Stimulated activated CD4-positive, alpha-beta T cell treated with anti-CD3 and anti-CD28 coated beads, TNF-alpha, amount 100 ng/mL, for 48 hours (primary cell): ENCODE measurements around the gene EML2.
"Not testable (repeated sequence)": the region's sequence is repeated elsewhere in the genome, so short reads cannot be mapped to it uniquely, and the experiment has no call there.

Source experiments
- DNase-seq, 3 donors: peaks; one replicate each; pipeline ENCODE4 v3.0.0-alpha.2; 2020; ENCODE audit warnings: low read depth in 3 of 3

Gene EML2

GRCh38 chr19:45650722-45651121, 11.5 kb upstream of the EML2 start:
- DNase-seq, result no peak

GRCh38 chr19:45646345-45646698, 7.1 kb upstream of the EML2 start:
- DNase-seq, result no peak

DNA sequence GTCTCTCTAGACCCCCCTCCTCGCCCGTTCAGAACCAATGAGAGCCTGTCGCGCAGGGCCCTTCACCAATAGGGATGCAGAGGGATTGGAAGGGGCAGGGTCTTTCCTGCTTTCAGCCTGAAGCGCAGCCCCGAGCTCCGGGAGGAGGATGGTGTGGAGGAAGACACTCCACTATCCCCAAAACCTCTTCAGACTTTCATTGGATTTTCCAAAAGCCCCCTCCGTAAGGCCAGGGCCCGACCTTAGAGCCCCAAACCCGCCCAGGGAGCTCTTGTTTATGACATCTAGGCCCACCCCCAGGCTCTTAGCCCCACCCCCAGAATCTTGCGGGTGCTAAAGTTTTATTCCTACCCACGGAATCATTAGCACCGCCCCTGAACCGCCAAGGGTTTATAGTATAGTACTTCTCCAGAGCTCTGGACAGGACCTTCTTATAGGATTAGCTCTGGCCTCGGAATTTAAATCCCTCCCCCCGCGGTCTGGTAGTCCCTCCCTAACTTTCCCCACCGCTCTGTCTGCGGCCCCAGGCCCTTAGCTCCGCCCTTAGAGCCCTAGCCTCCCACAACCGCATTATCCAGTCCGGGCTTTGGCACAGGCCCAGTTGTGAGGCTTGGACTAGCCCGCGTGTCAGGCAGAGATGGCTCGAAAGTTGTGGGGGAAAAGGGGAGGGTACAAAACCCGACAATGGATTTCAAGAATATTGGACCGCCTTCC, 6.6 kb upstream of the EML2 start:
- DNase-seq, result peak; percentile 68 to 80 (median 79)

DNA sequence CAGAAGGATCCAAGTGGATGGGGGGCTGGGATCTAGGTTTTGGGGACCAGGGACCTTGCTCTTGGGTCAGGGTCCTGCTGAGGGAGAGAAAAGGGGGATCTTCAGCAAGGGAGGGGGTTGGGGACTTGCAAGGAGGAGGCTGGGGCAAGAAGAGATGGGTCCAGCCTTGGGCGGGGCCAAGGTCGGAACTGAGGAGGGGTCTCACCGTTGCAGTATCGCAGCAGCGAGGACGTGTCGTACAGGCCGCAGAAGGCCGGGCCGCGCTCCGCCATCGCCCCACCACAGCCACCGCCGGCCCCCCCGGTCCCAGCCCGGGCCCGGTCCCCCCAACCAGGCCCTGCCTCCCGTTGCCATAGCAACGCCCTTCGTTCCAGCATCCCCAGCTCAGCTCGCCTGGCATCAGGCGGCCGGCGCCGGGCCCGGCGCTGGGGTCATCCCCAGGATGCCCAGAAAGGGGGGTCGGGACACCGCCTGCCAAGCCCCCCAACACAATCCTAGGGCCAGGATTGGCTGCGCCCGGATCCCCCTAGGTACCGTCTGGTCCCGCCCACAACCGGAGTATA, 6.0 kb upstream of the EML2 start:
- peak in 1 of 3 donors; percentile 27 for DNase-seq

DNA sequence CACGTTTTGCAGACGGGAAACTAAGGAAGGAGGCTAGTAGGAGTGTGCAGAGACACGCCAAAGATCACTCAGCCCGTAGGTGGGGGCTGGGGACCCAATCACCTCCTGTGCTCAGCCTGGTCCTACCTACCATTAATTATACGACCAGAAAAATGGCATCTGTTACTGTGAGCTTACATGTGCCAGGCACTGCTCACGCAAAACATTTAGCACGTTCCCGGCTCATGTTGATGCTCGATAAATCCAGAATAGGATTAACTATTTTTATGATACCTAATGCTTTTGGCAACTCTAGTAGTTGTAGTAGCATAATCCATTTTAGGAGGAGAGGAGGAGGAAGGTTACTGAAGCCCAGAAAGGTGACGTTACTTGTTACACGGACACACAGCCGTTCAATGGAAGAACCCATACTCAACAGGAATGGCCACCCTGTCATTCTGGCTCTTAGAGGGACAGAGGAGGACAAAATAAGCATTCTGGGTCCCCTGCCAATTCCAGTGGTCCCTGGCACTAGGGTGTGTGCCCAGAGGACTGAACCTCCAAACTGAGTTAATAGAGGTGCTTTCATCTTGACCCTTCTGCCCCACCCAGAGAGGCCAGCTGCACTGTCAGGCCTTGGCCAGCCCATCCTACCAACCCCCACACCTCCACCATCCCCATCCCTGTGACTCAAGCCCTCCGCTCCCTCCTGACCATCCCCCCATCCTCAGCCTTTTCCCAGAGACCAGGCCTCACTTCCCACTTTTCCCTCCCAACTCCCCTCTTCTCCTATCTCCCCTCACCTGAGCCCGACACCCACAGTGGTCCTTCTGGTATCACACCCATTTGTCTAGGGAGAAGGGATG, 5.0 kb upstream of the EML2 start:
- no peak for DNase-seq

GRCh38 chr19:45643024-45643926, 4.1 kb upstream of the EML2 start:
- DNase-seq, result peak; percentile 91 to 94 (median 94)

GRCh38 chr19:45641274-45642105, 2.3 kb upstream of the EML2 start:
- peak; percentile 82 to 85 (median 84) for DNase-seq

DNA sequence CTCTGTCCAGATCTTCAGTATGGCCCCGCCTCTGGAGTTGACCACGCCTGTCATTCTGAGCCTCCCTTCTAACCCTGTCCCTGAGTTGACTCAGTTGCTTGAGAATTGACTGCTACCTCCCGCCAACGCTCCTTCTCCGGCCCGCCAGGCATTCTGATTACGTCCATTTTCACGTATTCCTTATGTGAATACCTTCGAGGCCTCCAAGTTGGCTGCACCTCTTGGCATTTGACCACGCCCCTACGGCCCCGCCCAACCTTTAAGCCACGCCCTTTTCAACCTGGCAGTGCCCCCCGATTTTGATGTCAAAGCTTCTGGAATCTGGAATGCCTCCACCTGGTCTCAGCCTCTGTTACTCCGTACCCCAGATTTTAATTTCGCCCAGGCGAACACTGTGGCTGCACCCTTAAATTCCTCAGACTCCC, 1.7 kb upstream of the EML2 start:
- DNase-seq, result peak; percentile 35 to 46 (median 42)

GRCh38 chr19:45637890-45638667, 1.1 kb downstream of the EML2 start:
- no peak for DNase-seq

- DNase-seq, result no peak
Measured at GRCh38 chr19:45636902-45637301, 2.3 kb downstream of the EML2 start.

DNA sequence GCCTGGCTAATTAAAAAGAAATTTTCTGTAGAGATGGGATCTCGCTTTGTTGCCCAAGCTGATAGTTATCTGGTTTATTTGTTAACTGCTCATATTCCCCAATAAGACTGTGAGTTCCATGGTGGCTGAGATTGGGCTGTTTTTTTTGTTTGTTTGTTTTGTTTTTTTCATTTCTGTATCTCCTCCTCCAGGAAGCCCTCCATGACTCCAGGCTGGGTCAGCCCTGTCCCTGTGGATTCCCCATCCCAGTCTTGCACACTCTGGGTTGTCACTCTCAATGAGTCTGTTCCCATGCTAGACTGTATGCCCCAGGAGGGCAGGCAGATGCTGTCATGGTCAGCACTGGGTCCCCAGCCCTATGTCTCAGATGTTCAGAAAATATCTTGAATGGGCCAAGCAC, 2.9 kb downstream of the EML2 start:
- no peak for DNase-seq

DNA sequence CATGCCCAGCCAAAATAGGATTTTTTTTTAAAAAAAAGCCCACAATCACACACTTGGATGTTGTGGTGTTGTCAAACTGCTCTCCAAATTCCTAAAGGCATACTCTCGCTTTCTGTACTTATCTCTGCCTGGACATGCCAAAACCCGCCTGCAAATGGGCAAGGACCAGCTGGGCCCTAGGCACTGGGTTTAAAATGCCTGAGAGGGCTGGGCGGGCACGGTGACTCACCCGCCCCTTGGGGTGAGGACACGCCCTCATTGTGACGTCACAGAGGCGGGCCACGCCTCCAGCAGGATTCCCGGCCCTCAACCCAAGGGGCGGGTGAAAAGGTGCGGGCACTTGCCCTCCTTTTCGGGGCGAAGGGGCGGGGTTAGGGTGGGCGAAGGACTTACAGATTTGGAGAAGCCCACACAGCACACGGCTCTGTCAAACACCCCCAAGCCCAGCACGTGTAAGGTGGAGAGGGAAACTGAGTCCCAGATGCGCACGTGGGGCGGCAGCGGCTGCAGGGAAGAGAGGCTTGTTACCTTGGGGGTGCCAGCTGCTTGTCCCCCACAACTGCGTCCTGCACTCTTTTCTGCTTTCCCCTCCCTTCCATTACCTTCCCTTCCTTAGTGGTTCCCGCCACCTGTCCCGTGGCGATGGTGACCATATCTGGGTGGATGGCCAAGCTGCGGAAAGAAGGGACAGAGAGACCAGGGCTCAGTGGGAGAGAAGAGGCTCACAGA, 6.6 kb downstream of the EML2 start:
- peak in 1 of 3 donors; percentile 32 for DNase-seq

- DNase-seq, result no peak
Measured at GRCh38 chr19:45630463-45630862, 8.7 kb downstream of the EML2 start.

DNA sequence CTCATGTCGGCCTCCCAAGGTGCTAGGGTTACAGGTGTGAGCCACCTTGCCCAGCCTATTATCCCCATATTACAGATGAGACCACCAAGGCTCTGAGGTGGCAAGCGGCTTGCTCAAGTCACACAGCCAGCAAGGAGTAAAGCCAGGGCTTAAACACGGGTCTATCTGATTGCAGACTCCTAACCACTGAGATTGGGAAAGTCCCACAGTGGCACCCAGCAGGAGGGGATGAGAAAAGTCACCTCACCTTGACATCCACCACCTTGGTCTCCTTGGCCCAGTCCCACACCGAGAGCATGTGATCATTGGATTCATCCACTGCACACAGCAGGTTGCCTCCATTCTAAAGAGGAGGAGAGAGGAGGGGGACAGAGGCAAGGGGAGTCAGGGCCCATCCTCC, 9.5 kb downstream of the EML2 start:
- DNase-seq, result no peak

GRCh38 chr19:45628219-45628618, 11.0 kb downstream of the EML2 start:
- not testable (repeated sequence) for DNase-seq

DNA sequence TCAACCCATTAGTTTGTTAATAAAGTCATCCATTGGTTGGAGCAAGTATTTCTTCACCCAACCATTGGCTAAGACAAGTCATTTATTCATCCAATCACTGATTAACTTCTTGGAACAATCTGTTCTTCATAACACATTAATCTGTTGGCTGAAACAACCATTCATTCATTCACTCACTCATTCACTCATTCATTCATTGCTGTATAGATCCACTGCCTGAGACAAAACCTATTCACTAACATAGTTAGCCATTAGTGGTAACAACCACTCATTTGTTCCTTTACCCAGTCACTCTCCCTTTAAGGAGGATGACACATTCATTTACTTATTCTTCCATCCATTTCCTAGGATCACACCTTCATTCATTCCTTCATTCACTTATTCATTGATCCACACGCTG, 15.2 kb downstream of the EML2 start:
- no peak for DNase-seq

- no peak for DNase-seq
Measured at GRCh38 chr19:45621976-45622503, 17.2 kb downstream of the EML2 start.

GRCh38 chr19:45621389-45621788, 17.8 kb downstream of the EML2 start:
- no peak for DNase-seq

DNA sequence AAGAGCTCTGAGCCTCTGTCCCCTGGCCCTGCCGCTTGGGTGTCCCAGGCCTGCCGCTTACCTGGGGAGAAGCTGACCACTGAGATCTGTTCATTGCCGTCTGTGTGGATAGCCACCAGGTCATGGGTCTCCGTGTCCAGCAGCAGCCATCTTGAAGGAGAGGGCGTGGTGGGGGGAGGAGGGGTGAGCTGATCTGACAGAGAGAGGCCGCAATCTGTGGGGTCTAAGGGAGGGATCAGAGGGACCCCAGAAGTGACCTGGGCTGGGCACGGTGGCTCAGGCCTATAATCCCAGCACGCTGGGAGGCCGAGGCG, 22.5 kb downstream of the EML2 start:
- no peak for DNase-seq
